CD4-positive, alpha-beta T cell treated with Interleukin-21 for 1 hour (primary cell): ENCODE data around the gene DCLK1.
"Not testable (repeated sequence)": the region's sequence is repeated elsewhere in the genome, so short reads cannot be mapped to it uniquely, and the experiment has no call there.

ENCODE experiments used
- DNase-seq: peaks from one replicate; pipeline ENCODE4 v3.0.0-alpha.2; 2020

DCLK1 gene

GRCh38 chr13:36082806-36083205 lies 48.4 kb downstream of the DCLK1 start:
- no peak for DNase-seq

DNA sequence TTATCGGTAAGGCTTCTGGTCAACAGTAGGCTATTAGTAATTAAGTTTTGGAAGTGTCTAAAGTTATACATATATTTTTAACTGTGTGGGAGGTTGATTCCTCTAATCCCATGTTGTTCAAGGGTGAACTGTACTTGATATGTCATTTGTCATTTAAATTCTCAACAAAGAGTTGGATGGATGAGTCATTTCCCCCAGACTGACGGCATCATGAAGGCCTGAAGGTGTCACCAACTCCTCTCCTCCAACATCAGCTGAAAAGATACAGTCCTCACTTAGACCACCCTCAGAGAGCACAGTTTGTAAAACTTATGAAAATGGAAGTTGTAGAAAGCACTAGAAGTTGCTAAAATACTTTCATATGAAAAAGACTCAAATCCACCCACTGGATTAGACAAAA lies 48.8 kb downstream of the DCLK1 start:
- DNase-seq: no peak

- DNase-seq: no peak
Measured at GRCh38 chr13:36076211-36076610, 55.0 kb downstream of the DCLK1 start.

- no peak for DNase-seq
Measured at GRCh38 chr13:36074659-36075058, 56.5 kb downstream of the DCLK1 start.

DNA sequence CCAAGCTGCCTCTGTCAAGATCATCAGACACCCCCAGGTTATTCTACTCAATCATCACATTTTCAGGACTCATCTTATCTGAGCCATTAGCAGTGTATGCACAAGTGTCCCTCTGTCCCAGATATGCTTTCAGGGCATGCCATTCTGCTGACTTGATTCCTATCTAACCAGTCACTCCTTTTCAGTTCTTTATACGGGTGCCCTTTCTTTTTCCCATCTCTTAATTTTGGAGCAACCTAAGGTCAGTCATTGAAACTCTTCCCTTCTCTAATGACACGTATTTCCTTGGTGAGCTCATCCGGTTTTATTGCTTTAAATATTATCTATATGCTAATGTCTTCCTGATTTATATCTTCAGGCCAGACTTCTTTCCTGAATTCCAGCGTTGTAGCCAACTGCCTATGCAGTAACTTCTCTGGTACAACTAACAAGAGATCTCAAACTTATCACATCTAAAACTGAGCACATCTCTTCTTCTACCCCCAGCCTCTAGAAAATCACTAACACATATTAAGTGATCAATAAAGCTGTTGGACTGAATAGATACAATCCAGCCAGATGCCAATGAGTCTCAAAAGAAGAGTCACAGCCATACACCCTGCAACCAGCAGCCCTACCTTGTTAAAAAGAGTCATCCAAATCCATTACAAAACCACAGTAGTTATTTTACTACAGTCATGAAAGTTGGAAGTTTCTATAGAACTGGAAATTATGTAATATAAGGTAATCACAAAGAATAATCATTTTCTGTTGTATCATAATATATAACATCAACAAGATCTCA lies 58.8 kb downstream of the DCLK1 start:
- no peak for DNase-seq

GRCh38 chr13:36070504-36071192 lies 60.5 kb downstream of the DCLK1 start:
- not testable (repeated sequence) for DNase-seq

GRCh38 chr13:36069881-36070366 lies 61.3 kb downstream of the DCLK1 start:
- DNase-seq: no peak

DNA sequence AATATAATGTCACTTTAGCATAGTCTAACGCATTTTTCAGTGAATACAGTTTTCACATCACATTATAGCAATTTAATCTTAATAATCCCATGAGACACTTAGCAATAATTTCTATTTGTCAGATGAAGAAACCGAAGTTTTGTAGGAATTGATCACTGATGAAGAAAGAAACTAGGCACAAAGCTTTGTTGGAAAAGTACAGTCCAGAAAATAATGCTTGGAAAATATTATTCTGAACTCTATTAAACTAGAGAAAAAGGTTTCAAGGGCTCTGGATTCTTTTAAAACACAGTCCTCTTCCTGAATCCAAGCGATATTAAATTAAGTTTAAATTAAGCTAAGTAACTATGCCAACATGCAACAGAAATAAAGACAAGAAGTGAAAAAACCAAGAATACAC lies 62.2 kb downstream of the DCLK1 start:
- no peak for DNase-seq

GRCh38 chr13:36068566-36068965 lies 62.6 kb downstream of the DCLK1 start:
- DNase-seq: no peak

DNA sequence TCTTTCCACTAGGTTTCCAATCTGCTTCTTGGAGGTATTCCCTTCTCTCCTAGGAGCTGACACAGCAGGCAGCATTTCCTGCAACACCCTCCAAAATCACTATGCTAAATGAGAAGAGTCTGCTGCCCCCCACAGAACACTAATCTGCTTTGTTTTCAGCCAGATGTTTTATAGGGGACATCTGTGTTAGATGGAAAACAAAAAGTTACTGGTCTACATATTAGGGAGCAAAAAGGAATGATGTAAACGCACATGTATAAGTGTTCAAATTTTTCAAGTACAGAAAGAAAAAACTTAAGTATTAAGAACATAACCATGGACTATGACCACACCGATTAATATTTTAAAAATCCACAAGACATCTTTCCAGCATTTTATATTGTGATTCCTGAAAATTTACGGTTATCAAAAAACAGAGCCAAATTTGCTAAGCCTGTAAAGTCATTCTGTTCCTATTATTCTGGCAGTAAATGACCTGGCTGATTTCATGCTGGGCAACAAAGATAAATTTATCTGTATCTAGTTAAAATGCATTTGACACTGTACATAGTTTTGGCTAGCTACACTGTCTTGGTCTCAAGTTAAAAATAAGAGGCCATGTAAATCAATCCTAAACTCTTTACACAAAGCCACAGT lies 63.3 kb downstream of the DCLK1 start:
- no peak for DNase-seq

DNA sequence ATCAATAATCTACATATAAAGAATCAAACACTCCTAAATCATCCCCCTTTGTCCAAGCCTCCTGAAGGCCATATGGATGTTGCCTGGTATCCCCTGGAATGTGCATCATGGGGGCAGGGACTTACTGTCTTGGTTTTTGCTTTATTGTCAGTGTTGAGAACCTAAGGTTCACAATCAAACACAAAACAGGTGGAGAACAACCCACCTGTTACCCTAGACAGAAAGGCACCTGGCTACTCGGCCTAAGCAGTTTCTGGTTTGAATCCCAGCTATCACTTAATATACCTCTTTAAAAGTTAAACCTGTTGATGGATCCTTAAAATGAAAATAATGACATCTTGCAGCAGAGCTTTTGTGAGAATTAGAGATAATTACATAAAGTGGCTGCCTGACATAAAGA lies 68.9 kb downstream of the DCLK1 start:
- DNase-seq: no peak

- DNase-seq: no peak
Measured at GRCh38 chr13:36061621-36062020, 69.6 kb downstream of the DCLK1 start.

DNA sequence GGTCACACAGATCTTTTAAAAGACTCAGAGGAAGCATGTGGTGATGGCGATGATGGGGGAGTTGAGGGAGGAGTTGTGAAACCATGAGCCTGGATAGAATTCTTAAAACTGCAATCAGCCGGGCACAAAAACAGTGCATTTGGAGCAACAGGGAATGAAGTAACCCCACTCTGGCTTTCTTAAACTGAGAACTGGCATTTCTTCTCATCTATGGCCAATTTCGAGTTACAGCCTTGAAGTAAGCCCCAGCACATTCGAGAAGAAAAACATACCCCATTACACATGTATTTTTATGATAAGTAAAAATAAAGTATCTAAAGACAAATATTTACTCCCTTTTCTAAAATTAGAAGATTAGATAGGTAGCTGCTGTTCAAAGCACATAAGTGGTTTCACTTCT lies 70.1 kb downstream of the DCLK1 start:
- DNase-seq: no peak

- DNase-seq: no peak
Measured at GRCh38 chr13:36059321-36059720, 71.9 kb downstream of the DCLK1 start.

DNA sequence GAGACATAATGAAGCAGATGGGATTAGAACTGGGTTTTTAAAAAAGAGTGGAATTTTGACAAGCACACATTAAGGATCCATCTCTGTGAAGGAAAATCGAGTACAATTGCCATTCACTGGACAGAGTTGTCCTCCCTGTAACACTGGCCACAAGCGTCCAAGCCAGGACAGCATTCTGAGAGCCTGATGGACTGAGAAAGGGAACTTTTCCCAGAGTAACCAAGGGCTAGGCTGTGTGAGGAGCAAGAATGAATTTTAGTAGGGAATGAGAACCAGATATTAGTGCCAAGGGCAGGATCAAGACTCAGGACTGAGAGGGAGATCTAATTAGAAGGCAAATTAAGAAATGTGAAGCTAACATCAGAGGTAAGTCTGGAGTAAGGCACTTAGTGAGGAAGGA lies 73.1 kb downstream of the DCLK1 start:
- no peak for DNase-seq

- no peak for DNase-seq
Measured at GRCh38 chr13:36057547-36057946, 73.6 kb downstream of the DCLK1 start.

DNA sequence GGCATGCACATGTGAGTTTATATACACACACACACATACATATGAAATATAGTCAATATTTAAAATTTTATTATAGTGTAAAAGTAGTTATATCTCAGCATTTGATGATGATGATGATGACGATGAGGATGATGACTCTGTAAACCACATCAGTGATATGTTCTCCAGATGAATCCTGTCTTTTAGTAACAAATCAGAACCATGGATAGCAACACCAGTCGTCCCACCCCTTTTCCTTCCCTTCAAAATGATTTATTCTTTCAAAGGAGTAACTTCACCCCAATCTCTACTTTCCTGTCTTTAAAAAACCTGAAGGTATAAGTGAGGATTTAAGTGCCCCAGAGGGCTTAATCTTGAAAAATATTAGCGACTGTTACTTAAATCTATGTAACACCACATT lies 74.1 kb downstream of the DCLK1 start:
- no peak for DNase-seq

- no peak for DNase-seq
Measured at GRCh38 chr13:36055366-36055765, 75.8 kb downstream of the DCLK1 start.

DNA sequence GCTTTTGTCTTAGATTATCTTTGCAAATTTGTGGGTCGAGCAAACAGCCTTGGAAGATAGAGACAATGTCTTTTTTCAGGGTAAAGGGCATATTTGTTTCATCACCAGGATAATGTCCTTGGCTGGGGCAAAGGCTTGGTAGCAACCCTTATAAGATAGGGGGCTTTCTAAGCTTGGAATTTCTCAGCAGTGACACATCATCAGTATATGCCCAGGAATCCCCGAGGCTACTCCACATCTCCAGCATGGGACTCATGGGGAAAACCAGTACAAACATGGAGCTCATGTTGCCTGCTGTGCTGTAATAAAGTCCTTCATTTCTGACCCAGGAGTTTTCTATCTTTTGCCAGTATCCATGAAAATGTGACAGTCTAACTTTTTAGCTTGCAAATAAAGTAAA lies 77.1 kb downstream of the DCLK1 start:
- no peak for DNase-seq

GRCh38 chr13:36051082-36051481 lies 80.1 kb downstream of the DCLK1 start:
- DNase-seq: no peak

- no peak for DNase-seq
Measured at GRCh38 chr13:36046672-36047071, 84.5 kb downstream of the DCLK1 start.

GRCh38 chr13:36038785-36039555 lies 92.2 kb downstream of the DCLK1 start:
- DNase-seq: no peak

DNA sequence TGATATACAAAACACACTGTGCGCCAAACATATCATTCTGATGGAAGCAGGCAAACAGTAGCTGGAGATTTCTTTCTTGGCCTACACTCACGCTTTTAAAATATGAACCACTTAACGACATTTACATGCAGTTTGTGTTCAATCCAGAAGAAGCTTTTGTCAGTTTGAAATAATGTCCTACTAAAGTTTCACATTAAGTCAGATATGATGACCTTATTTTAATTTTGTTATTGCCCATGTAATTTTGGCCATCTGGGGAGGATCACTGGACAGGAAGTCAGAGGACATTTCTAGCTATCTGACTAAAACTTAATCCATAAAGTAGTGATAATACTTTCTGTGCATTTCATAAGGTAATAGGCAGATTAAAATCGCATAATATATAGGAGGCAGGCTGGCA lies 98.1 kb downstream of the DCLK1 start:
- no peak for DNase-seq
